ENCODE measurements around the gene ZDHHC21.

Gene ZDHHC21

GRCh38 chr9:14597171-14597799, 95.9 kb downstream of the ZDHHC21 start:
- no peak for DNase-seq

- no peak for DNase-seq
Observed at GRCh38 chr9:14593406-14593805, 99.8 kb downstream of the ZDHHC21 start.

DNA sequence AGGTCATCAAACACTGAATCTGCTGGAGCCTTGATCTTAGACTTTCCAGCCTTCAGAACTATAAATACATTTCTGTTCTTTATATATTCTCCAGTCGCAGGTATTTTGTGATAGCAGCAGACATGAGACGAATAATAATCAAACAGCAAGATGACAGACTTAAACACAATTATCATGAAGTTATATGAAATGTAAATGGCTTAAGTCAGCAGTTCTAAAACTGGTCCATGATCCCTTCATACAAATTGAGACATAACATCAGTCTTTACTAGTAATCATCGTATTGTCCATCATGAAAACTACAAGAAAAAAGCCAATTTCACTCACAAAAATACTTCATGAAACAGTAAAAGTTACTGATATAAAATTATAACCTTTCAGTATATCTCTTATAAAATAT, 101.8 kb downstream of the ZDHHC21 start:
- DNase-seq: no peak

DNA sequence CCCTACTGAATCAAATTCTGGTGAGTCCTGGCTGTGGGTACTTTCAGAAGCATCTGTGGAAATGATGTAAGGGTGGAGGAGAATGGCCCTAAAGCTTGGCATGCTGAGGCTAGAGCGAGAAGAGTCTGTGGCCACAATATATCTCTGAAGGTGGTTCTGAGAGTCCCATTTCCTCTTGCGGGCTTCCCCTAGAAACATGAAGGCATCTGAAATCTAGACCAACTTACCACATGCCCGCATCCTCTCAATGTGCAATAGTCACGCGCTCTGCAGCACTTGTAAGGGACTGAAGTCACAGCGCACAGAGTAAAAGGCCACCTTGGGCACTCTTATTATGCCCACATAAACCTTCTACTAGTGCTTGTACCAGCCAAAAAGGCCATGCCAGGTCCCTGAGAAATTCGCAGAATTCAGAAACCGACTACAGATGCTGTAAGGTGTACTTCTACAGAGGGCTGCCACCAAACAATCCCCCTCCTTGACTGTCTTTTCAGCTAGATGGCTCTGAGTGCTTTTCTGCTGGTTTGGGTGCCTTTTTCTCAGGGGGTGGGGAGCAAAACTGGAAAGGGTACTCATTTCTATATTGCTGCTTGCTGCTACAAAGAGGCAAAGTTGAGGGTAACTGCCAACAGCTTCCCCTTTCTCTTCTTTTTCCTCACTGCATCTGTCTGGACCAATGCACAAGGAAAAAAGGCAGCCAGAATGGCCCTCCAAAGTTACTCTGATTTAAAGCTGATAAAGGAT, 107.3 kb downstream of the ZDHHC21 start:
- no peak for DNase-seq

GRCh38 chr9:14584571-14584970, 108.7 kb downstream of the ZDHHC21 start:
- no peak for DNase-seq

- no peak for DNase-seq
Observed at GRCh38 chr9:14578030-14578429, 115.2 kb downstream of the ZDHHC21 start.

DNA sequence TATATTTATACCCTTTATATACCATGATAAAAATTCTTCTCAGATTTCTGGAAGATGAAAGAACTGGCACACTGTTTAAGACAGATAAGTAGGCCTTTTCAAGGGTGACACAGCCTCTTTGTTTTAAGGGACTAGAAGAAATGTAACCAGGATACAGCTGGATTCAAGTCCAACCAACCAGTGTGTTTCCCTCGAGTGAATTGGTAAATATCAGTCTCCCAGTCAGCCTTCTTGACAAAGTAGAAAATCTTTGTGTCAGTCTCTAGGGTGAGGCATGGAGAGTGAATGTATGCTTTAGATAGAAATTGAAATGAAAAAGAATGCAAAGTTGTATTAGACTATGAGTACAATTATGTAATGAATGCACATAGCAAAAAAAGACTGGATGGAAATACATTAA, 119.1 kb downstream of the ZDHHC21 start:
- DNase-seq: no peak

GRCh38 chr9:14573319-14573718, 119.9 kb downstream of the ZDHHC21 start:
- DNase-seq: no peak

- DNase-seq: no peak
Observed at GRCh38 chr9:14565352-14566016, 127.7 kb downstream of the ZDHHC21 start.

DNA sequence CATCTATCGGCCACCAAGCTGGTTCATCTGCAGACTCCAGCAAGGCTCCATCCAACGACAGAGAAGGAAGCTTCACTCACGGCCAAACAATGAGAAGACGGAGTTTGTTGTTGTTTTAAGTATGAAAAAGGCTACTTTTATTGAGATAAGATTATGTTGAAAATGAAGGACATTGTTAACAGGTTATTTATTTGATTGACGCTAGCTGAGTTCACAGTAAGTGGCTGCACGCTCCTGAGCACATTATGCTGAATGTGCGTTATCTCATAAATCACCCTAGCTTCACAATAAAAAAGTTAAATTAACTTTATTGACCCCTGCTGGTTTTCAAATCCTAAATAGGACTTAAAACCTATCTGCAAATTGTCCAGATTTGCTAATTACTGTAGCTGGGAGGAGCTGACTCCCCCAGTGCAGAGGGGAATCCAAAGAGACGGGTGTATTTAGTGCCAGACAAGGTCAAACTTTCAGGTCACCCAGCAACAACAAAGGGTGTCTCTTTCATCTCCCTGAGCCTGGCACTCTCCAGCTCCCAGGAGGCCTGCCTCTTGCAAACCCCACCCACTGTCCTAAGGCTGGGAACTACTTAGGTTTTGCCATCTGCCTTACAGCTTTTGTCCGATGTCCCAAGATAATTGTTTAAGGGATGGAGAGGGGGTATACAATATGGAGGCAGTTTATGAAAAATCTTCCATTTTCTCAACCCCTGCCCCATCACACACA, 129.2 kb downstream of the ZDHHC21 start:
- no peak for DNase-seq

GRCh38 chr9:14561929-14562405, 131.3 kb downstream of the ZDHHC21 start:
- DNase-seq: no peak

All from T-helper 9 cell (primary cell).